Fibroblast of peridontal ligament (primary cell): Measurements from ENCODE around the gene PTPRJ.

Experiments used
- DNase-seq: peaks from one replicate; pipeline ENCODE4 v3.0.0-alpha.2; 2010; ENCODE audit errors: extremely low read depth

The PTPRJ gene

DNA sequence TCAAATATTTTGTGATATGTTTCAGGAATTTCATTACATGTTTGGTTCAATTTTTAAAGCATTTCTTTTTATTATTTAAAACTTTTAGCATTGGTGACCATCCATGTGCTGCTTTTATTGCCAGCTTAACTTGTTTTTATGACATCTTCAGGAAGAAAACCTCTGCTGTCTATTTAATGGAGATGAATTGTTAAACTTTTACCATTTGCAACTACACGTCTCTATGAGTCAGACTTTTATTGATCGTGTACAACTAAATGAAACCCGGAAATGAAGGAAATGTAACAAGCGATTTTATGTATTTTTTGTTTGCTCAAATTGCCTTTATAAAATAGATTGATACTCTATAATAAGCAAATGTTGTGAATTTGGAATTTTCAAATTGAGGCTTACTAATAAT is 113.0 kb downstream of the PTPRJ start:
- DNase-seq: no peak

DNA sequence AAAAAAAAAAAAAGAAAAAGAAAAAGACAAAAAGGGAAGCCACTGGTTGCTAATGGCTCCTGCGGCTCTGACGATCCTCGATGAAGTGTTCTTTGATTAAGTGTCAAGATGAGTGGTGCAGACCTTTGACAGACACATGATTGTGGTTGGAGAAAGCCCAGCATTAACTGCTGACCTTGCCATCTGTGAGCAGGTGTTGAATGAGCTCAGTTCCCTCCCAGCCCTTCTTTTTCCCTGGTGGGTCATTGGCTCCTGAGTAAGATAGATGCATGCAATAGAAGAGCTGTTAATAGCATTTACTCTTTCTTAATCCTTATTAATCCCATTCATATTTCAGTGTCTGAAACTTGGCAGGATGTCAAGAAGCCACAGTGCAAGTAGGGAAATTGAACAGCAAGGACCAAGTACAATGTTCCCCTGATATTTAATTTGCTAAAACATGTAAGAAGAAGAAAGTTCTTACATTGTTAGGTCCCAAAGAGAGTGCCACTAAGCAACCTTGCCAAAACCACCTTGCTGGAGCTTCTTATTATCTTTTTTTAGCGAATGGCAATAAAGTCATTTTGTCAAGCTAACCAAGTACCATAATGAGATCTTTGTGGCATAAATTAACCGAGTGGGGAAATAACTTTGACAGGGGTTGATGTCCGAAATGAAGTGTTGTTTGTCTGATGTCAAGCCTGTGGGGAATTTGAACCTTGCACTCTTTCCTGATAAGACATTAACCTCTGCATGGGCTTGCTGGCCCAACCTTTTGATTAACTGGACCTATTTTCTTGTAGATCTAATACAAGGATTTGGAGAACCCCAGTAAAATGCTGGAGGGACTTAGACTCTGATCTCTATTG is 113.7 kb downstream of the PTPRJ start:
- no peak for DNase-seq

DNA sequence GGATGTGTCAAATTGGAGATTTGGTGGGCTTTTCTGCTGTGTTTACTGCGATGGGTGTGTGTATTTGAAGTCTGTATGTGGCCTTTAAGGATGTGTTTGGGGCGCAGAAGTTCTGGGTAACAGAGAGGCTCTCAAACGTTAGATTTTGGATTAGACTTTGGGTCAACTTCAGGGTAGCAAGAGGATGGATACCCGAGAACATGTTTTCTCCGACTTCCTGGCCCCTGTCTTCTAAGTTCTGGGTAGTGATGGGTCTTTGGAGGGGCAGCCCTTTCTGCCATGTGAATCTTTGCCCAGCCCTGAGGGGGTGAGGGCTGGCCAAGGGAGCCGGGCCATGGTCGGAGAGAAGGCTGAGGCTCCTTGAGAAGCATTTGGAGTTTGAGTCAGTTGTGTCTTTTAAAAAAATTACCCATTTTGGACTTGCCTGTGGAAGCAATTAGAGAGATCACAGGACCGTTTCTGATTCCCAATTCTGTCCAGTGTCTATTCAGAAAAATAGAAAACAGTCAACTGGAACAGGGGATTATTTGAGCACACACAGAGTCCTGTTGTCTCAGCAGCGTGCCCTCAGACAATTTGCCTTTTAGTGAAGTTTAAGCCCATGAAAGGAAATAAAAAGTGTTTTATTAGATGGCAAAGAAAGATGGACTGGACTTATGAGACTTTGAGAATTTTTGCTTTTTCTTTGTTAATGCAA is 114.4 kb downstream of the PTPRJ start:
- DNase-seq: no peak

DNA sequence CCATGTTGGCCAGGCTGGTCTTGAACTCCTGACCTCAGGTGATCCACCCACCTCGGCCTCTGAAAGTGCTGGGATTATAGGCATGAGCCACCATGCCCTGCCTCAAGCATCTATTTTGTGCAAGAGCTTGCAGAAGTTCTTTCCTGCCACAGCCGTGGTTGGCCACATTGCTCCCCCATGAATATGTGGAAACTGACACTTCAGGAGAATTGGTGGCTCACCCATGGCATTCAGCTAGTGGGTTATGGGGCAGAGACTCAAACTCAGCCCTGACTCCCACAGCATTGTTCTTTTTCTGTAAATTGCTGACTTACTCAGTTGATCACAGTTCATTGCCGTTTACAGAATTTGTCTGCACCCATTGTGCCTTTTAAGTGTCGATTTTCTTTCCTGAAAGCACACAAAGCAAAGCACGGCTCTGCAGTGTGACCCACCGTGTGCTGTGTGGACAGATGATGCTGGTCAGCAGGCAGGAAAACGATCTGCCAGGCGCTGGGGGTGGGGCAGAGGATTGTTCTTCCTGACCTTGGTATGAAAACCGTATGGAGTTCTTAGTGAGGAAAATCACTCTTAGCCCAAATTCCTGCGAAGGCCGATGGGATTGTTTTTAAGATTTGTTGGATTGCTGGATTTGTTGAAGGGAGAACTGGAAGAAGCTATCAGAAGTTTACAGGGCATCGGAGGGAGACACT is 115.6 kb downstream of the PTPRJ start:
- no peak for DNase-seq

DNA sequence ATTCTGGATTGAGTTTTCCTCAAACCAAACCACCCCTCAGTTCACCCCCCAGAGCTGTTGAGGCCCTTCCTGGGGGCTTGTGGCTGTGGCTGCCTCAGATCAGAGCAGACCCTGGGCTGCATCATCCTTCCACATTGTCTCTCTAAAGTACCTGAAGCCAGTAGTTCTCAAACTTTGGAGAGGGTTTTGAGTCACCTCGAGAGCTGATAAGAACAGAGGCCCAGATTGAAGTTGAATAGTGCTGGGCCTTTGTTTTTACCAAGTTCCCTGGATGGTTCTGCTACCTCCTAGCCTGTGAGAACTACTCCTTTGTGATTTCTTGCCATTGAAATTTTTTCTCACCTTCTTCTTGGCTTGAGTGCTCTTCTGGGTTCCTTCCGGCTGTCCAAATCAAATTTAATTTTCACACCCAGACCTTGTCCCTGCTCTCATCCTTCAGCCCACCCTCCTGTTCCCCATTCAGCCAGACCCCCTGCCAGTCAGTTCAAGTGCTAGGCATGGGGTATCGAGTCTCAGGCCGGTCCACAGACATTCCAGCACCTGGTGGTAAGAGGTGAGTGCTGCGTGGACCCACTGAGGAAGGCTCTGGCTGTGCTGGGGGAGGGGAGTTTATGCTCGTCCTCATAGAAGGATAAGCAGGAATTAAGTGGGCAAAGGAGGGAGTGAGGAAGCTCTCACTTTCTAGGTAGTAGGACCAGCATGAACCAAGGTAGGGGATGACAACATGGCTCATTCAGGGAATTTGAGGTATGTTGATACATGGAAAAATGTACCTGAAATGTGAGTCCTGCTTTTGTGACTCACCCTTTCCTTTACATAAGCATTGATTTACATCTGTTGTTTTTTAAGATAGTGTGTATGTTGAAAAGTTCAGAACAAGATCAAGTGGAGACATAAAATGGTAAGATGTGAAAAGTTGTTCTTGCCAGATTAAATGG is 116.5 kb downstream of the PTPRJ start:
- DNase-seq: no peak

DNA sequence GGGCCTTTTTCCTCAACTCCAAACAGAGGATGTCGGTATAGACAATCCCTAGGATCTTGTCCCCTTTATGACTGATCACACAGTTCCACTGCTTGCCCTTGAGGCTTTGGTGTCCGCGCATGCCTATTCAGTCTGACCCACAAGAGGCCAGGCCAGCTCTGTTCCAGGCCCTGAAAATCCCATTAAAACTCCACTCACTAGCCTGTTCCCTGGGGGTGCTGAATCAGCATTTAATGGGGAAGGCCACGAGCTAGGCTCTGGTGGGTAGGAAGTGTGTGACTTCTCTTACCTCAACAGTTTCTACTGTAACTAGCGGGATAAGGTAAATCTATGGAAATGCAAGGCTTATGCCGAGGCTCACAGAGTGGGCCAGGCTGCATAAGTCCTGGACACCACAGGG is 117.7 kb downstream of the PTPRJ start:
- DNase-seq: no peak

DNA sequence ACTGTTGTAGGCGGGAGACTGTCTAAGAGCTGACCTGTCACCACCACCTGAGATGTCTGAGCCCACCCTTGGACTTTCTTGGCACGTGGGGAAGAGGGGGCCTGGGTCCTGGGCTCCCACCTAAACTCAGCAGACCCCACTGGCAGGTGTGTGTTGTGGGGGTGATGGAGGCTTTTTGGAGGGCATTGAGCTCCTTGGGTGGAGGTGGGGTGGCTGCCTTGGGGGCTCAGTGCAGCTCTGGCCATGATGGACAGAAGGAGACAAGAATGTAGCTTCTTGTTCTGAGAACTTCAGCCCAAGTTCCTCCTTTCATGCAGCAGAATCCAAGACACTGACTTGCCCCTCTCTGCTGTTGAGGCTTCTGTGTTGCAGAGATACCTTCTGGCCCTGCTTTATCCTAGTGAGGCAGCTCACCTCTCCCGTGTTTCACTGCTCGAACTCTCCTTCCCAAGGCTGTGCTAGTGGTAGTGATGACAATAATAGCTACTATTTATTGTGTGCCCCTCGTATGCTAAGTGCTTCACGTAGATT is 119.6 kb downstream of the PTPRJ start:
- DNase-seq: no peak

DNA sequence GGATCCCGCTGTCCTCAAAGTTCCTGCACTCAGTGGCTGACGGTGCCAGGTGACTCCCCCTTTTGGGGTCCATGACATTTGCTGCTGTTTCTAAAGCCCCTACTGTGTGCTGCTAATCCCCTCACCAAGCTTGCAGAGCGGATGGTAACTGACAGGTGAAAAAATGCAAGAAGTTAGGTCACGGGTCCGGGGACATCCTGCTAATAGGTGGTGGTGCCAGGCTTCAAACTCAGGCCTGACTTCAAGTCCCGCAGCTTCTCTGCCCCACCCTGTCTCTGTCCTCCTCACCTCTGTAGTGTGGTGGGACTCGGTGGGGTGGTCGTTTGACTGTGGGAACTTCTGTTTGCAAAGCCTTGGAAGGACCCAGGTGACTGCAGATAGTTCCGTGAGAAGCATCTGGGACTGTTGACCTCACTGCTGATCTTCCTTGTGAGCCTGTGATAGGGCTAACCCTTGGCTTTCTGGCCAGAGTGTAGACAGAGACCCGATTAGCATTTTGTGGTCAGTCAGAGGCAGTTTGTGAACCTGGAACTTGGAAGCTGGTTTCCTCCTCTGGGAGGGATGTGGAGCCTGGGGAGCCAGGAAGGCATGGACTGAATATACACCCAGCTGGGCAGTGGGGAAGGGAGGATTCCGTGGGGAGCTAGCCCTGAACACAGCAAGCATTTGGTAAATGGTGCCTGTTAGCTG is 120.8 kb downstream of the PTPRJ start:
- DNase-seq: no peak

DNA sequence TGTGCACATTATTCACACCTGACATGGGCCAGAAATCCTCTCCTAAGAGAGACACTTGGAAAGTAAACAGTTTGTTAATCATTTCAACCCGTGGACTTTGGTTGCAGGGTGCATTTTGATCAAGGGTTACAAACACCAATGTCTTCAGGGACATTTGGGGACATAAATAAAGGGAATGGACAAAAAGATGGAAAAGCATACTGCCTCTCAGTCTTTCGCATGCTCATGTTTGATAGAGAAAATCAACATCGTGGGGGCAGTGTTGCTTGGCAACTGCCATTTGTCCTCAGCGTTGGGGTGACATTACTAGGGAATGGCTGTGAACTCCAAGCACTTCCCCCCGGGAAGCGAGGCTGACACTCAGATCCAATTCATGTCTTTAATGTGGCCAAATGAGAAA is 121.6 kb downstream of the PTPRJ start:
- DNase-seq: no peak

DNA sequence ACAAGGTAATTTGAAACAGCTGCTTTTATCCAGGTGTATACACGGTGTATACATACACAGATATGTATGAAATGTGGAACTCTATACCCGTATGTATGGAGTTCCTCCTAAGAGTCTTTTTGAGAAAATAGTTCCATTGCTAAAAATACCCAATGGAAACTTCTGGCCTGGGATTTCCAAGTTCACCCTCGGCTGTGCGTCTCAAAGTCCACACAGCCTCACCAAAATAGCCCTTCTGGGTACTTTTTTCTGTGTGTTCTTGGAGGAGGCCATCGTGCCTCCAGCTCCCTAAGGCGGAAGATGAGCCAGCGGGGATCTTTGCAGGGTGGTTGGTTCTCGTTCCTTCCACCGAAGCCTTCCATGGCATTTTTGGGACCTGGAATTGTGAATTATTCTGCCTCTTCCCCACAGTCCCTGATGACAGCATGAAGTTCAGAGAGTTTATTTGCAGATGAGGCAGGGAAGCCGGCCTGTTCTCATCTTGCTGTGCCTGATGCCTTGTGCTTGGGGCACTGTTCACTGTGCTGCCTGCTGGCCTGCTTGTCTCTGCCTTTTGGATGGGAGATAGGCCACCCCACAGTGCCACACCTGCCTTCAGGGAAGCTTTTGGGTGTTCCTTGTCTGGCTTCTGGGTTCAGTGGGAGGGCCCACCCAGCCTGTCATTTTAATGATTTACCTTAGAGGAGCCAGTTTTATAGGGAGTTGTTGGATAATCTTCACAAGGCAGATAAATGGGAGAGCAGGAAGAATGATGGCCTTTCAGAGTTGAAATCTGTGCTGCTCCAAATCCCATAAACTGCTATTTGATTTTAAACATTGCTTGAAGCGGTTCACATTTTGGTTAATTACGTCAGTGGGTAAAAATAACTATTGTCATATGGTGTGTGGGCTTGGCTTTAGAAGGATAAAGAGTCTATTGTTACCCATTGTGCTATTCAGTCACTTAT is 123.5 kb downstream of the PTPRJ start:
- peak; percentile 71 for DNase-seq

DNA sequence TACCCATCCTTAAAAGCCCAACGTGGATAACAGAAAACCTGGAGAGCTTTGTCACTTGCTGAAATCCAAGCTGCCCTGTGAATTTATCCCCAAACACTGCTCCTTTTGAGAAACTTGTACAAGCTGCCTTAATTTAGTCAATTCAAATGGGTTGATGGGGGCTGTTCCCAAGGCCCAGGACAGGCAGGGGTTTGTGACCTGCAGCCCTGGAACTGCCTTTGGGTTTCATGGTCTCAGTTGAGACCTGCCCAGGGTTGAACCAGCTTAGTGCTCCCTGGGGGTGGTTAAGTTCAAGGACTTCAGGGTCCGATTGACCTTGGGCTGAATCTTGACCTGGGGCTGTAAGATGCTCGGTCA is 124.2 kb downstream of the PTPRJ start:
- DNase-seq: no peak

DNA sequence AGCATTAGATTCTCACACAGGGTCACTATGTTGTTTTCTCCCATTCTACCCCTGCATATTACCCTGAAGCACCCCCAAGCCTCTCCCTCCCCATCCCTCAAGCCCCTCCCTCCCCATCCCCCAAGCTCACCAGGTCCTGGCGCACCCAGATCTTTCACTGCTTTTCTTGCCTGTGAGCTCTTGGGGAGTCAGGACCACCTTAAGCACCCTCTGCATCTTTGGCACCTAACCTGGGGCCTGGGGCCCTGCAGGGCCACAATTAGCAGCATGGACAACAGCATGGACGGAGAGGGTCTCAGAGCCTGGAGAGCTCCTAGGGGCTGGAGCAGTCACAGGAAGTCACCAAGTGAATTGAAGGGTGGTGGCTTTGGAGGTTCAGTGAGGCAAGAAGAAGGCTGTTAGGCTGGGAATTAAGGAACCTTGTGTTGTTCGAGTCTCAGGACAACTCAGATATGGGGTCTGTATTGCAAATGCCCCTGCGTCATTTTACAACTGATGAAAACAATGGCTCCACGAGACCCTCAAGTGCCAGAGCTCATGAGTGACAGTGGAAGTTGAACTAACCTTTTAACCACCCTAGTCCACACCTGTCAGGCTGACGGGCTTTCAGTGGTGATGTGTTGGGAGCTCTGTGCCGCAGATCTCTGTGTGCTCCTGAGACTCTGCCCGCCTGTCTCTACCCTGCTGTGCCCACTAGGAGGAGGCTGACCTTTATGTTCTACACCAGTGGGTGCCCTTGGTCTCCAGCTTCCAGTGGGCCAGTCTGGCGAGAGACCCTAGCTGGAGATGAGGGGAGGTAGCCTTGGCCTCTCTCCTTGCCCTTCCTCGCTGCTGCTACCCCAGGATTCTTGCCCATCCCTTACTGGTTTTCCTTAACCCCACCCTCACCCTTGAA is 125.0 kb downstream of the PTPRJ start:
- no peak for DNase-seq

DNA sequence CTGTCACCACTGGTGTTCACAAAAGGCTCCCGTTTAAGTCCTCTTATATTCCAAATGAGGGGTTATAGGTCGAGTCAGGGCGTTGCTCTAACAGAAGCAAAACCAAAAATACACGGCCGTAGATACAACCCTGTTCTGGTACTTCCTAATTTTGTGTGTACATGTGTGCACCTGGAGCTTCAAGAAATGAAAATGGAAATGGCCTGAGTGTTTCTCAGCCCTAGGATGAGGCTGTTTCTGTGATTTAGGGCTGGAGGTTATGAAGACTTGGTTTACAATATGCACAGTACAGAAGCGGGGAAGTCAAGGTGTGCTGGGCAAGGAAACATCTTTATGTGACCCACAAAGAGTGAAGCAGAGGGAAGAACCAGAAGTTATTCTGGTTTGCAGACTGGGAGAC is 125.8 kb downstream of the PTPRJ start:
- DNase-seq: no peak

DNA sequence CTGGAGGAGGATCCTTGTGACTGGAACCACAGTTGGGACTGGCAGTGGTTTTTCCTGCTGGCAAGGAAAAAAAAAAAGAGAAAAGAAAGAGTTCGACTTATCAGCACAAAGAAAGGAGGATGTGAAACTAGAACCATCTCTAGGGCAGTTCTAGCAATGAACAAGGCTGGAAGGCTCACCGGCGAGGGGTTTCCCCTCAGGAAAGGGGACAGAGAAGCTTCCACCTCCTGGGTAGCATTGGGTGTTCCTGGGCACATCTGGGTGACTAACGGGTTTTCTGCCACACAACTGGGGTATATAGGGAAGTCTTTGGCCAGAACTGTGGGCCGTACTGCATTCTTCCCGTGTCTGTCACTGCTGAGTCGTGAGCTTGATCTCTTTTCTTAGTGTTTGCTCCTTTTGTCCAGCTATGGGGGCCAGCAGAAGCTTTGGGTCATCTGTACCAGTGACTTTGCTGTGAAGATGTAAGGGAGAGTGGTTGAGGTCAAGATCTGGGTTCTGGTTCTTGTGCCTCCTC is 126.9 kb downstream of the PTPRJ start:
- DNase-seq: peak; percentile 48

DNA sequence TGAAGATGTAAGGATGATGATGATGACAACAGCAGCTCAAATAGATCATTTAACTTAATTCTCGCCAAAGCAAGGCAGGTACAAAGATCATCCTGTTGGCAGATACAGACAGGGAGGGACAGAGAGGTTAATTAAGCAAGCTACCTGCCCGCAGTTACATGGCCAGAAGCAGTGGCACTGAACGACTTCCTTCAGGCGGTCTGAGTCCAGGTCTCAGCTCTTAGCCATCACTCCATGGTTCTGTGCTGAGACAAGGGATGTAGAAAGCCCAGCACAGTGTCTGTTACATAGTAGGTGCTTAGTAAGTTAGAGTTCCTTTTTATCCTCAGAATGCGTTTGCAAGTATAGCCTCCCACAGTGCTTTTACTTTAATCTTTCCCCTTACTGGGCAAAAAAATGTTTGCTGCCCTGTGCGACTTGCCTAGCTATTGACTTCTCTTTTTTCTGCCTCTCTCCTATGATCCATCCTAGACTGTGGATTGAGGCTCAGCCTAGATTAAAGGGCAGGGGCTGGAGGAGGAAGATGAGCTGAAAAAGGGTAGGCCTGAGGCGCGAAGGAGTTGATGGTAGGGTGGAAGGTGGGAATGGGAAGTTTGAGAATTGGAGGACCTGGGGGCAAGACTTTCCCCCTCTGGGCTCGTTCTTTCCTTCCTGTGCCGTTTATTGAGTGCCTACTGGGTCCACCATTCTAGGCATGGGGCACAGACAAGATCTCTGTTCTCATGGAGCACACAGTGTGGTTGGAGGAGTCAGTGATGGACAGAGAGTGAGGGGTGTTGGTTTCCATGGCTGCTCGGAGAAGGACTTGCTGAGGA is 128.1 kb downstream of the PTPRJ start:
- DNase-seq: no peak

DNA sequence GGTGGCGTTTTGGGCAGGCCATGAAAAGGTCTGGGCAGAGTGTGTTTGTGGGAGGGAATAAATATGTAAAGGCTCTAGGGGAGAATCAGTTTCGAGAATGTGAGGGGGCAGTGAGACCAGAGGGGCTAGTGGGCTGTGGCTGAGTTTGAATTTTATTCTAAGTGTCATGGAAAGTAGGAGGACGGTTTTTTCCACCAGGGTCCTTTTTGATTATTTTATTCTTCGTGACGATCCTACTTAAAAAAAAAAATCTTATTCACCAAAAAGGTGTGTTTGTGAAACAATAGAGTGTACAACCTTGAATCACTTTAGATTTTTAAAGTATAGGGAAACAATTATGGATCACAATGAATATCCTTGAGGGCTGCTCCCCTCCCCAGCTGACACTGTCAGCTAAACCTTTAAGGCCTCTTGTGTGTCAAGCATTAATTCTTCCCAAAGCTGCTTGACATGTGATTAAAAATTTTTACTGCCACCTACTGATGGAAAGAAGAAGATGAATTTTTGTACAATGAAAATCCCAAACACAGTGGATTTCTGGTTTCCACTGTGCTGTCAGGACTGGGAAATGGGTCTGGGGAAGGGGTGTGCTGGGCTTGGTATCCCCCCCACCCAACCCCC is 128.8 kb downstream of the PTPRJ start:
- DNase-seq: peak; percentile 78

DNA sequence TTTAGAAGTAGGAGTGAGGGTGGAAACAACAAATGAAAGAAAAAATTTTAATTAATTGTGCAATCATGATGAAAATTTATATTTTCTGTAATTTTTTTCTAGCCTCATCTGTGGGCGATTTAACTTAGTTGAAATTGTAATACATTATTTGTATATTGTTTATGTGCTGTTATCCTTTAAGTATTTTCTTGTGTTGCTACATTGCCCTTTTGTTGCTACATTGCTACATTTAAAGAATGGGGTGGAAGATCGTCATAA is 130.1 kb downstream of the PTPRJ start:
- DNase-seq: no peak
